DOHH2 (cell line): ENCODE results near the gene ANKS1B.

Experiments used
- H3F3A ChIP-seq: fragments of 200-600 bp; sonication (generic), shearing (Covaris generic); 2 replicates; pipeline ENCODE4 v1.6.0; 2016; ENCODE audit warnings: antibody characterized with exemption, mild to moderate bottlenecking; ENCODE audit not compliant: control insufficient read depth, insufficient read depth
- H3K27ac ChIP-seq: fragments of 200-600 bp; sonication (generic); 2 replicates; pipeline ENCODE4 v1.5.1; 2014; ENCODE audit warnings: low read depth, mild to moderate bottlenecking, low read length, moderate library complexity
- H3K27me3 ChIP-seq: fragments of 200-600 bp; sonication (generic); 2 replicates; pipeline ENCODE4 v1.6.1; 2014; ENCODE audit warnings: mild to moderate bottlenecking, low read length, mixed read lengths; ENCODE audit not compliant: control insufficient read depth
- H3K36me3 ChIP-seq: fragments of 200-600 bp; sonication (generic); 2 replicates; pipeline ENCODE4 v1.6.1; 2014; ENCODE audit warnings: mild to moderate bottlenecking, low read length, moderate library complexity, mixed read lengths; ENCODE audit not compliant: control insufficient read depth
- H3K4me1 ChIP-seq: fragments of 200-600 bp; sonication (generic); 2 replicates; pipeline ENCODE4 v1.6.1; 2014; ENCODE audit warnings: mild to moderate bottlenecking, low read length, mixed read lengths; ENCODE audit not compliant: control insufficient read depth
- H3K4me2 ChIP-seq: fragments of 200-600 bp; sonication (generic); 2 replicates; pipeline ENCODE4 v1.6.0; 2014; ENCODE audit warnings: mild to moderate bottlenecking, low read length, moderate library complexity
- H3K4me3 ChIP-seq: fragments of 200-600 bp; sonication (generic); 2 replicates; pipeline ENCODE4 v1.5.1; 2014; ENCODE audit warnings: mild to moderate bottlenecking, low read length, mixed read lengths
- H3K79me2 ChIP-seq: fragments of 200-600 bp; sonication (generic); 2 replicates; pipeline ENCODE4 v1.6.1; 2014; ENCODE audit warnings: mild to moderate bottlenecking, low read length, mixed read lengths; ENCODE audit not compliant: control insufficient read depth
- H3K9me2 ChIP-seq: fragments of 200-600 bp; sonication (generic); replicated peaks from 2 replicates; pipeline ENCODE4 v1.6.1; 2014; ENCODE audit warnings: mild to moderate bottlenecking, low read length, mixed read lengths; ENCODE audit not compliant: control insufficient read depth
- H3K9me3 ChIP-seq: fragments of 200-600 bp; sonication (generic); 2 replicates; pipeline ENCODE4 v1.6.1; 2014; ENCODE audit warnings: antibody characterized with exemption, low read length, mixed read lengths; ENCODE audit not compliant: control insufficient read depth, insufficient read depth
- H4K20me1 ChIP-seq: fragments of 200-600 bp; sonication (generic); 2 replicates; pipeline ENCODE4 v1.6.0; 2014; ENCODE audit warnings: low read depth, mild to moderate bottlenecking, antibody characterized with exemption, low read length, moderate library complexity; ENCODE audit not compliant: control insufficient read depth, insufficient read depth
- EZH2phosphoT487 ChIP-seq: fragments of 200-600 bp; sonication (generic); IDR thresholded peaks from 2 replicates; pipeline ENCODE4 v1.6.1; 2017; ENCODE audit warnings: borderline replicate concordance, mild to moderate bottlenecking, antibody characterized with exemption, low read length, moderate library complexity, mixed read lengths
- TF ChIP-seq, protein P1 (sequence below): fragments of 200-600 bp; sonication (generic); IDR thresholded peaks from one replicate; pipeline ENCODE4 v1.5.1; 2014; ENCODE audit warnings: antibody characterized with exemption, mild to moderate bottlenecking, low read depth, low read length; ENCODE audit not compliant: poor library complexity, severe bottlenecking

The ANKS1B gene

DNA sequence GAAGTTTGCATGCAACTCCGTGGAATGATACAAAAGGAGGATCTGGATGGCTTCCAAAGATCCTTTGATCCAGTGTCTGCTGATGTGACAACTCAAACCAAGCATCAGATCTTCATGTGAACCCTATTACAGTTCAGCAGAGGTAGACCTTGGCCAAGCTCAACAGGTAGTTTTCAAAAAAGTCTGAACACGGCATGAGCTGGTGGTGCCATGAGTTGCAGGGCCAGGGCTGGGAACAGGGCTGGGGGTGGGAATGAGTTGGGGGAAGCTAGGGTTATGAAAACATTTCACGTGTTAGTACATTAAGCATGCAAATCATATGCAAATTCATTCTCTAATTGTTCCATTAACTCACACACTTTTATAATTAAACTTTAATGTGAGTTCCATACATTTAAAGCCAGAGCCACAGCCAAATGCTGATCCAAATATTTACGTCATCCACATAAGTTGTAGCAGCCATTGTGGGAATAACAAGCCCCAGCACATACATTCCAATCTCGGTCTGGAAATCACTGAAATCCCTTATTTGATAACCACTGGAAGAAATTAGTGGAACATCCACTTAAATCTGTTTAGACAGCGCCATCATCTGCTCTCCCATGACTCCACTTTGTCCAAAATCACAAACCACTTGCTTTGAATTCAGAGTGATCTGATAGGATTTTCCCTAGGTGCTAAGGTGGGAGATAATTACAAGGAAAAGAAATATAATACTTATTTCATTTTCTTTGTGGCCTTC lies 1181.1 kb downstream of the ANKS1B start:
- Histone ChIP-seq H3K4me1 (no peaks in the 10 kb centered on the region), H3K4me3 (no peak overlapping the region), H3K4me2 (no peak overlapping the region), H3K27me3 (peaks cover 15% of the 10 kb centered on the region; the same call in 1 of the 2 replicates), H3F3A (no peaks in the 10 kb centered on the region), H3K36me3 (no peaks in the 10 kb centered on the region), H3K27ac (no peak overlapping the region), H3K9me3 (no peaks in the 10 kb centered on the region), H3K9me2 (no peaks in the 10 kb centered on the region), H3K79me2 (no peaks in the 10 kb centered on the region), H4K20me1 (no peaks in the 10 kb centered on the region)
- TF ChIP-seq EZH2phosphoT487: no peak
- TF ChIP-seq, protein P1, sequence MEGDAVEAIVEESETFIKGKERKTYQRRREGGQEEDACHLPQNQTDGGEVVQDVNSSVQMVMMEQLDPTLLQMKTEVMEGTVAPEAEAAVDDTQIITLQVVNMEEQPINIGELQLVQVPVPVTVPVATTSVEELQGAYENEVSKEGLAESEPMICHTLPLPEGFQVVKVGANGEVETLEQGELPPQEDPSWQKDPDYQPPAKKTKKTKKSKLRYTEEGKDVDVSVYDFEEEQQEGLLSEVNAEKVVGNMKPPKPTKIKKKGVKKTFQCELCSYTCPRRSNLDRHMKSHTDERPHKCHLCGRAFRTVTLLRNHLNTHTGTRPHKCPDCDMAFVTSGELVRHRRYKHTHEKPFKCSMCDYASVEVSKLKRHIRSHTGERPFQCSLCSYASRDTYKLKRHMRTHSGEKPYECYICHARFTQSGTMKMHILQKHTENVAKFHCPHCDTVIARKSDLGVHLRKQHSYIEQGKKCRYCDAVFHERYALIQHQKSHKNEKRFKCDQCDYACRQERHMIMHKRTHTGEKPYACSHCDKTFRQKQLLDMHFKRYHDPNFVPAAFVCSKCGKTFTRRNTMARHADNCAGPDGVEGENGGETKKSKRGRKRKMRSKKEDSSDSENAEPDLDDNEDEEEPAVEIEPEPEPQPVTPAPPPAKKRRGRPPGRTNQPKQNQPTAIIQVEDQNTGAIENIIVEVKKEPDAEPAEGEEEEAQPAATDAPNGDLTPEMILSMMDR: no peak

DNA sequence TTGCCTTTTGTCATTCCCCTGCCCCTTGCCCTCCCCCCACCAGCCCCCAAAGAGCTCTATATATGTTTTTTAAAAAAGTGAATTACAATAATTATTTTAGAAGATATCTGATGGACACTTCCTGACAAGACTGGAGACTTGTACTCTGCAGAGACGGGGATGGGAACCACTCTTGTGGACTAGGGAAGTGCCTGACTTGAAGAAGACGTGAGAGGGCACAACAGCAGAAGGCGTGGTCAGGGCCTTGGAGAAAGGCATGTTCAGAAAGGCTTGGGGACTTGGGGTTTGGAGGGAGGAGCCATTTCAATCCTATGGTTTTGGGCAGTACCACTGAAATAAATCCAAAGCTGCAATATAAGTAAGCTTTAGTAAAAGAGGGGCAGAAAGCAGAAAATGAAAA lies 1184.9 kb downstream of the ANKS1B start:
- Histone ChIP-seq H3K4me3 (no peak overlapping the region), H3K4me1 (no peaks in the 10 kb centered on the region), H3K36me3 (no peaks in the 10 kb centered on the region), H3F3A (no peaks in the 10 kb centered on the region), H3K4me2 (no peak overlapping the region), H3K9me3 (no peaks in the 10 kb centered on the region), H4K20me1 (no peaks in the 10 kb centered on the region), H3K9me2 (no peaks in the 10 kb centered on the region), H3K27me3 (peaks cover 21% of the 10 kb centered on the region), H3K27ac (no peak overlapping the region), H3K79me2 (no peaks in the 10 kb centered on the region)
- TF ChIP-seq EZH2phosphoT487: no peak
- TF ChIP-seq, protein P1: no peak

DNA sequence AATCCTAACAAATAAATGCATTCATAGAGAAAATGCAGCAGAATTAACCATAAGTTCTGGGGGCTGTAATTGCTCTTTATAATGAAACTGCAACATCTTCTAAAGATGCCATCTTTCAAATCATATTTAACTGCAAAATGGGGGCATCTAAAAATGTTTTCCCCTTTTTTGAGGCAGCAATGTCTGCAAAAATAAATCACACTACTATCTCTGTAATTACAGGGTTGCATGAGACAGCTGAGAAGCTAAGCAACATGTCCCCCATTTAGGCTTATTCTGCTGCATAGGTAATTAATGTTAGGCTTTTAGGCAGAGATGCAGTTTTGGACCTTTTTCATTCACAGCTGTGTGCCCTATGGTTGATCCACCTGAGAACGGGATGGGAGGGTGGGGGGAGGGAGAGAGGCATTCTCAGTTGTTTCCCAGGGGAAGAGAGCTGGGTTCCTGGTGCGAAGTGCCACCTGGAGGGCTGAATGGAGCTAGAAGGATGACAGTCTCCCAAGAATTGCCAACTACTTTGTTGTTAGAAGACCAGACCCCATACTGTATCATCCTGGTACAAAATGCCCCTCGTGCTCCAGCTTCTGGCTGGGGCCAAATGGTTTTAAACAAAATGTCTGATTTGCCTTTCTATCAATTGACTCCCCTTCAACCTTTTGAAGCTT lies 1185.5 kb downstream of the ANKS1B start:
- no peaks in the 10 kb centered on the region for H3K79me2 ChIP-seq
- no peaks in the 10 kb centered on the region for H3K36me3 ChIP-seq
- TF ChIP-seq EZH2phosphoT487: no peak
- TF ChIP-seq, protein P1: no peak

More for the DNA sequence above, 1185.5 kb downstream of the ANKS1B start:
- Histone ChIP-seq H3K9me3 (no peaks in the 10 kb centered on the region), H3K27me3 (peaks cover 21% of the 10 kb centered on the region), H3K4me1 (no peaks in the 10 kb centered on the region), H3K4me2 (no peak overlapping the region), H3F3A (no peaks in the 10 kb centered on the region), H3K4me3 (no peak overlapping the region), H4K20me1 (no peaks in the 10 kb centered on the region), H3K27ac (no peak overlapping the region), H3K9me2 (no peaks in the 10 kb centered on the region)
